Testis (tissue), 3 donors: ENCODE data around the gene CD200R1. TPM values are rescaled to one million over a fixed set of nuclear protein-coding genes. Genes with fewer than 3 reads are reported as not detected.

ENCODE experiments used
- DNase-seq: peaks from one replicate; pipeline ENCODE4 v3.0.0-alpha.2; 2019
- H3K27ac ChIP-seq, 2 donors: fragments of 200-600 bp; sonication (generic); one replicate each; pipeline ENCODE4 v1.5.1; 2019
- H3K27me3 ChIP-seq: fragments of 200-600 bp; sonication (generic); one replicate; pipeline ENCODE4 v1.5.1; 2019
- H3K36me3 ChIP-seq: fragments of 200-600 bp; sonication (generic); one replicate; pipeline ENCODE4 v1.5.1; 2017; ENCODE audit warnings: low read depth; ENCODE audit errors: missing control alignments
- H3K4me1 ChIP-seq: fragments of 200-600 bp; sonication (generic); one replicate; pipeline ENCODE4 v1.5.1; 2019
- H3K4me3 ChIP-seq, 2 donors: fragments of 200-600 bp; sonication (generic); one replicate each; pipeline ENCODE4 v1.5.1; 2017 to 2019
- H3K9me3 ChIP-seq: fragments of 200-600 bp; sonication (generic); one replicate; pipeline ENCODE4 v1.5.1; 2017
- POLR2A ChIP-seq: fragments of 450-650 bp; IDR thresholded peaks from one replicate; pipeline ENCODE4 v1.6.1; 2017; ENCODE audit warnings: antibody characterized with exemption, mild to moderate bottlenecking, moderate library complexity
- WGBS, 2 donors: methylation state at CpG; one replicate each; pipeline ENCODE4 v1.1.5; 2018; 5-methylcytosine and 5-hydroxymethylcytosine counted together
- intact Hi-C: fragments of 100-400 bp; cut with DNase I; formaldehyde crosslinking; loops from one replicate; pipeline ENCODE4 v1.15.1; 2023; ENCODE audit warnings: low total_unique reads
- polyA plus RNA-seq: library from polyadenylated mRNA; stranded (reverse); fragments of 350-450 nt; fragmentation: Illumina TruSeq; extraction: RNeasy Lipid Tissue Mini Kit (QIAGEN cat#74804); gene quantifications from one replicate; pipeline ENCODE4 v1.2.3, GENCODE V29; 2014; ENCODE audit warnings: low read depth, low replicate concordance; ENCODE audit not compliant: insufficient read depth
- total RNA-seq, 2 donors: library from RNA; depleted of rRNA; stranded (reverse); fragments of >200 nt; gene quantifications; one replicate each; pipeline ENCODE4 v1.2.3, GENCODE V29; 2016
- TF ChIP-seq, protein P1 (sequence below), 3 experiments: fragments of 450-650 bp in 2 of 3; fragments of 200-600 bp in 1 of 3; sonication (generic) in 1 of 3; IDR thresholded peaks; one replicate each; pipeline ENCODE4 v1.5.1; 2016 to 2019; ENCODE audit warnings: antibody characterized with exemption in 3 of 3, mild to moderate bottlenecking in 2 of 3, moderate library complexity in 1 of 3

The CD200R1 gene
- total and polyA plus RNA-seq, 3 donors from 2014 or later = 1.3 to 1.7 (median 1.5) TPM

DNA sequence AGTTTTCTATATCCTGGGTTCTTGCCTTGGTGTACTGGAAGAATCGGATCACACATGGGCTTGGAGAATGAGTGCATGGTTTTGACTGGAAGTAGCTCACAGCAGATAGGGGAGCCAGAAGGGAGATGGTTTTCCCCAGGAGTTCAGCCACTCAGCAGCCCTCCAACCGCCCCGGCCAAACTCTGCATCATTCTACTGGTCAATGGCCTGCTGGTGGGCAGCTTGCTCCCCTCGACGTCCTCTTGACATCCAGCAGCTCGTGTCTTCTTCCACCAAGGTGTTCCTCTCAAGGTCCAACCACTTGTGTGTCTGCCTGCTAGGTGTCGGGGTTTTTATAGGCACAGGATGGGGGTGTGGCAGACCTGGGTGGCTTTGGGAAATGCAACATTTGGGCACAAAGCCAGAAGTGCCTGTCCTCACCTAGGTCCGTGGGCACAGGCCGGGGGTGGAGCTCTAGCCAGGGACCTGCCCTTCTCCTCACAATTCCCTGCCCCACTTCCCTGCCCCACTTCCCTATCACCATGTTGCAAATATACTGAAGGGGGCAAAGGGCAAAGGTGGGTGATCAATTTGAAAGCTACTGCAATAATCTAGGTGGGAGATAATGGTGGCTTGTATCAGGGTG is 12.9 kb upstream of the CD200R1 start:
- no peak overlapping the region for H3K4me3 ChIP-seq
- no peaks in the 10 kb centered on the region for H3K9me3 ChIP-seq
- 86 to 94% methylated on average over 9 of the region's 9 CpGs for WGBS, 2 donors
- no peak for DNase-seq
- H3K27me3 ChIP-seq = no peaks in the 10 kb centered on the region
- intact Hi-C loops = no loop called here
- TF ChIP-seq, protein P1, sequence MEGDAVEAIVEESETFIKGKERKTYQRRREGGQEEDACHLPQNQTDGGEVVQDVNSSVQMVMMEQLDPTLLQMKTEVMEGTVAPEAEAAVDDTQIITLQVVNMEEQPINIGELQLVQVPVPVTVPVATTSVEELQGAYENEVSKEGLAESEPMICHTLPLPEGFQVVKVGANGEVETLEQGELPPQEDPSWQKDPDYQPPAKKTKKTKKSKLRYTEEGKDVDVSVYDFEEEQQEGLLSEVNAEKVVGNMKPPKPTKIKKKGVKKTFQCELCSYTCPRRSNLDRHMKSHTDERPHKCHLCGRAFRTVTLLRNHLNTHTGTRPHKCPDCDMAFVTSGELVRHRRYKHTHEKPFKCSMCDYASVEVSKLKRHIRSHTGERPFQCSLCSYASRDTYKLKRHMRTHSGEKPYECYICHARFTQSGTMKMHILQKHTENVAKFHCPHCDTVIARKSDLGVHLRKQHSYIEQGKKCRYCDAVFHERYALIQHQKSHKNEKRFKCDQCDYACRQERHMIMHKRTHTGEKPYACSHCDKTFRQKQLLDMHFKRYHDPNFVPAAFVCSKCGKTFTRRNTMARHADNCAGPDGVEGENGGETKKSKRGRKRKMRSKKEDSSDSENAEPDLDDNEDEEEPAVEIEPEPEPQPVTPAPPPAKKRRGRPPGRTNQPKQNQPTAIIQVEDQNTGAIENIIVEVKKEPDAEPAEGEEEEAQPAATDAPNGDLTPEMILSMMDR (IDR thresholded peaks at IDR 0.05) = no peak
- no peak for TF ChIP-seq POLR2A
- H3K36me3 ChIP-seq = no peaks in the 10 kb centered on the region
- H3K4me1 ChIP-seq = peaks cover 3% of the 10 kb centered on the region
- H3K27ac ChIP-seq = no peak overlapping the region

DNA sequence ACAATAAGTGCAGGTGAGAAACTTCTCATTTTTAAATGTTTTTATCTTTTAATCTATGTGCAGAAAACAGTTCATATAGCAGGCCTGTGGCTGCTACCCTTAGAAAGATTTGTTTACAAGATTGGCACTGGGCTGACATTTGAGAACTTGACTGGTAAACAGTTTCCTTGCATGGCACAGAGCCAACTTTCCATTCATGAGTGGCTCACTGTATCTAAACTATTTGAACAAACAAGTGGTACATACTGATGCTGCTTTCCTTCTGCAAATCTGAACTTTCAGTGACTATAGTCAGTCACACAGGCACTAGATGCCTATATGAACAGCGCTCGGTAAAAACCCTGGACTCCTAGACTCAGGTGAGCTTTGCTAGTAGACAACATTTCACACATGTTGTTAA is 9.6 kb upstream of the CD200R1 start:
- Histone ChIP-seq H3K27ac (no peak overlapping the region), H3K4me3 (no peak overlapping the region), H3K4me1 (no peaks in the 10 kb centered on the region), H3K27me3 (no peaks in the 10 kb centered on the region), H3K9me3 (no peaks in the 10 kb centered on the region), H3K36me3 (no peaks in the 10 kb centered on the region)
- DNase-seq = no peak
- 92 to 98% methylated on average over 2 of the region's 2 CpGs for WGBS, 2 donors
- intact Hi-C loops = no loop called here
- TF ChIP-seq, protein P1 (IDR thresholded peaks at IDR 0.05) = no peak
- TF ChIP-seq POLR2A = no peak

DNA sequence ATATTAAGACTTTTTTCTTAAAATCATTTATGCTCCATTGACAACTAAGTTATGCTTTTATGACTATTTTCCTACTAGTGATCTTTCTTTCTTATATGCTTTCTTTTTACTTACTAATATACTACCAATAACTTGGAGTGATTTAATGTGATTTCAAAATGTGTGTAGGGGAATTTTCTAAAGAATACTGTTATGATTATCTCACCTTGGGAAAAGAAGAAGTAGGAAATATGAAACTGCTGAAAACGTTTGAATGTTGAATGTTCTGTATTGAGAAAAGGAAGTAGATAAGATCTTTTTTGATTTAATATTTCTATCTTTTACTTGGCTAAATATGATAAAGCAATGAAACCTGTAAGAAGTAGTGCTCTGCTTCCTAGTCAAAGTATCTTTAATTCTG is 7.8 kb upstream of the CD200R1 start:
- Histone ChIP-seq H3K27ac (no peak overlapping the region), H3K36me3 (no peaks in the 10 kb centered on the region), H3K4me1 (no peaks in the 10 kb centered on the region), H3K9me3 (no peaks in the 10 kb centered on the region), H3K4me3 (no peak overlapping the region), H3K27me3 (no peaks in the 10 kb centered on the region)
- TF ChIP-seq POLR2A = no peak
- TF ChIP-seq, protein P1 (IDR thresholded peaks at IDR 0.05) = no peak
- intact Hi-C loops = no loop called here
- WGBS, 2 donors = 42 to 52% methylated on average over 1 of the region's 1 CpG
- DNase-seq = no peak

DNA sequence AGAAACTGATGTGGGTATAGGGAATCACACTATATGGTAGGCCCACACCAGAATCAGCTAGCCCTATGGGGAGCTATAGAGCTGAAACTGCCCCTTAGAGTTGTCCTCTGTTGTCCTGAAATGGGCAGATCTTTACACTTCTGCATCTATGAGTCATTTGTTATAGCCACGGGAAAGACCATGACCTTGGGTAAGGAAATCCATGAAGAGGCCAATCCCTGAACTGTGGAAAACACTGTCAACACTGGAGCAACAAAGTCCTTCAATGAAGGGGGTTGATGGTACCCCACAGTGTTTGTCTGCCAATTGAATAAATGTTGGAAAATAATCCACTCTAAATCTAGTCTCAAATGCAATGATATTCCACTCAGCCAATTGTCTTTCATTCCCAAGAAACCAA is 5.2 kb upstream of the CD200R1 start:
- DNase-seq = no peak
- Histone ChIP-seq H3K27ac (no peak overlapping the region), H3K36me3 (no peaks in the 10 kb centered on the region), H3K4me3 (no peak overlapping the region), H3K9me3 (no peaks in the 10 kb centered on the region), H3K27me3 (no peaks in the 10 kb centered on the region), H3K4me1 (no peaks in the 10 kb centered on the region)
- no peak for TF ChIP-seq POLR2A
- TF ChIP-seq, protein P1 (IDR thresholded peaks at IDR 0.05) = no peak
- 26 to 50% methylated on average over 1 of the region's 1 CpG for WGBS, 2 donors
- intact Hi-C loops = no loop called here

DNA sequence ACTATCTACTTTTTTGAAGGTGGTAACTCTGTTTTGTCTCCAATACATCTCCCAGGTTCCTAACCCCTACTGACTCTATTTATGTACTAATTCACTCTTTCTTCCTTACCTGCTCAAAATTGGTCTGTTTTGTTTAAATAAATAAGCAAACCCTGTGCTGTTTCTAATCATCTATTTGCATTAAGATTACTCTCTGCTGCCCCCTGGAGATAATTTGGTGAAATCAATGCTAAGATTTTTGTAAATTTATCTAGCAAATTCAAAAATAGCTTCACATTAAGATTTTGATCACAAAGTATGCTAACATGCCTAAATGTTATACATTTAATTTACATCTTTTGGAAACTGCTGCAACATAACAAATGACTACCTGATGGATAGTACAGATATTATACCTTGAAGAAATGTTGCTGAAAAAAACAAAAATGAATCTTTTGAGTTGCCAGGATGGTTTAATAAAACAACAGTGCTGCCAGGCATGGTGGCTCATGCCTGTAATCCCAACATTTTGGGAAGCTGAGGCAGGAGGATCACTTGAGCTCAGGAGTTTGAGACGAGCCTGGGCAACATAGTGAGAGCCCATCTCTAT is 4.4 kb upstream of the CD200R1 start:
- no peaks in the 10 kb centered on the region for H3K27me3 ChIP-seq
- WGBS, 2 donors = 87% methylated on average over 1 of the region's 1 CpG
- no peaks in the 10 kb centered on the region for H3K9me3 ChIP-seq
- H3K27ac ChIP-seq = no peak overlapping the region
- DNase-seq = no peak
- no peaks in the 10 kb centered on the region for H3K4me1 ChIP-seq
- no peaks in the 10 kb centered on the region for H3K36me3 ChIP-seq
- intact Hi-C loops = no loop called here
- TF ChIP-seq, protein P1 (IDR thresholded peaks at IDR 0.05) = peak; percentile 23 to 84 (median 36)
- TF ChIP-seq POLR2A = no peak
- H3K4me3 ChIP-seq = no peak overlapping the region
